Psoas muscle (tissue), 8 donors: ENCODE measurements around the gene SLIT3. TPM values are rescaled to one million over a fixed set of nuclear protein-coding genes. Genes with fewer than 3 reads are reported as not detected.

Experiments used
- ATAC-seq, 4 donors: fragments of 200-7000 bp; cut with Tn5 transposase; one replicate each; pipeline ENCODE4 v1.9.1; 2020; ENCODE audit warnings: moderate library complexity in 3 of 4, mild to moderate bottlenecking in 2 of 4
- DNase-seq, 2 donors: peaks; one replicate each; pipeline ENCODE4 v3.0.0-alpha.2; 2020
- H3K27ac ChIP-seq: fragments of 200-600 bp; one replicate; pipeline ENCODE4 v1.8.0; 2022
- H3K27me3 ChIP-seq, 3 donors: fragments of 200-600 bp in 1 of 3; one replicate each; pipeline versions ENCODE4 v1.6.1 to v1.8.0; 2013 to 2022; ENCODE audit warnings: low read length in 2 of 3, mild to moderate bottlenecking in 2 of 3, moderate library complexity in 1 of 3; ENCODE audit not compliant: insufficient read depth in 3 of 3
- H3K36me3 ChIP-seq, 2 donors: fragments of 200-600 bp in 1 of 2; one replicate each; pipeline versions ENCODE4 v1.6.1 to v1.8.0; 2013 to 2022; ENCODE audit warnings: low read depth in 1 of 2, mild to moderate bottlenecking in 1 of 2, moderate library complexity in 1 of 2; ENCODE audit not compliant: insufficient read depth in 1 of 2
- H3K4me1 ChIP-seq: fragments of 200-600 bp; one replicate; pipeline ENCODE4 v1.8.0; 2022
- H3K4me3 ChIP-seq: fragments of 200-600 bp; one replicate; pipeline ENCODE4 v1.8.0; 2022; ENCODE audit warnings: mild to moderate bottlenecking
- H3K9me3 ChIP-seq: fragments of 200-600 bp; one replicate; pipeline ENCODE4 v1.8.0; 2022
- CTCF ChIP-seq: fragments of 200-600 bp; IDR thresholded peaks from one replicate; pipeline ENCODE4 v1.8.0; 2022; ENCODE audit warnings: antibody characterized with exemption
- WGBS, 3 donors: extraction: QIAGEN DNeasy Blood & Tissue Kit; methylation state at CpG; one replicate each; pipeline versions ENCODE4 v1.1.6 to v1.1.7; 2013; 5-methylcytosine and 5-hydroxymethylcytosine counted together
- intact Hi-C, 2 donors: fragments of 100-400 bp; cut with DNase I; formaldehyde crosslinking; loops; one replicate each; pipeline versions ENCODE4 v1.11.0 to v1.14.2; 2022
- polyA plus RNA-seq, 3 donors: library from polyadenylated mRNA; stranded (reverse); fragments of 200-250 nt; gene quantifications; one replicate each; pipeline ENCODE4 v1.2.3, GENCODE V29; 2013
- total RNA-seq, 4 donors: library from RNA; stranded (reverse); fragmentation: NEBNext Ultra II Directional in 2 of 4; extraction: Animal tissue kit (Norgen Biotek cat#: 25700) in 2 of 4; gene quantifications; one replicate each; pipeline versions ENCODE4 v1.2.1 to v1.2.4, GENCODE V29; 2021 to 2023
- donor health status: healthy with polysubstance abuse.
- donor health status: DM: no; HTN: no; CAD: no; lungs with moderate emphysema.
- donor health status: Bipolar disorder and iron deficiency.
- donor health status: healthy.
- donor health status: DM: yes; HTN: yes; CAD: no.
- donor health status: DM: no; HTN: no; CAD: no.
- donor health status: DM: no; HTN: no; CAD: no.
- donor health status: DM: yes; HTN: yes; CAD: no.

SLIT3 gene
- total and polyA plus RNA-seq, 7 donors: 0.81 to 5.9 (median 2.1) TPM

- DNase-seq (no peak), ATAC-seq (no peak)
- intact Hi-C loops: no loop called here
- 81 to 87% (median 83%) methylated on average over 3 of the region's 3 CpGs for WGBS, 3 donors
- no peaks in the 10 kb centered on the region for H3K36me3 ChIP-seq
- no peak for TF ChIP-seq CTCF
- H3K27ac ChIP-seq: no peak overlapping the region
- no peaks in the 10 kb centered on the region for H3K4me1 ChIP-seq
- H3K4me3 ChIP-seq: no peak overlapping the region
- H3K27me3 ChIP-seq: peaks cover 0 to 2% (median 0%) of the 10 kb centered on the region in 3 donors
- H3K9me3 ChIP-seq: no peaks in the 10 kb centered on the region
Measured at GRCh38 chr5:168899673-168900072, 401.3 kb downstream of the SLIT3 start.

GRCh38 chr5:168899264-168899663, 401.7 kb downstream of the SLIT3 start:
- 63 to 73% (median 69%) methylated on average over 4 of the region's 4 CpGs for WGBS, 3 donors
- H3K27ac ChIP-seq: no peak overlapping the region
- H3K36me3 ChIP-seq: no peaks in the 10 kb centered on the region
- H3K9me3 ChIP-seq: no peaks in the 10 kb centered on the region
- TF ChIP-seq CTCF: no peak
- intact Hi-C loops: no loop called here
- no peaks in the 10 kb centered on the region for H3K4me1 ChIP-seq
- DNase-seq (no peak), ATAC-seq (no peak)
- peaks cover 0 to 2% (median 0%) of the 10 kb centered on the region in 3 donors for H3K27me3 ChIP-seq
- H3K4me3 ChIP-seq: no peak overlapping the region

GRCh38 chr5:168898247-168898911, 402.6 kb downstream of the SLIT3 start:
- intact Hi-C loops: no loop called here
- Histone ChIP-seq H3K27ac (no peak overlapping the region), H3K9me3 (no peaks in the 10 kb centered on the region), H3K36me3 (no peaks in the 10 kb centered on the region), H3K4me3 (no peak overlapping the region), H3K4me1 (no peaks in the 10 kb centered on the region), H3K27me3 (peaks cover 0 to 2% (median 0%) of the 10 kb centered on the region in 3 donors)
- no peak for ATAC-seq
- no peak for DNase-seq
- WGBS, 3 donors: 29 to 36% (median 32%) methylated on average over 7 of the region's 7 CpGs
- no peak for TF ChIP-seq CTCF

- no peak for TF ChIP-seq CTCF
- DNase-seq: no peak
- intact Hi-C loops: no loop called here
- Histone ChIP-seq H3K27ac (no peak overlapping the region), H3K4me3 (no peak overlapping the region), H3K4me1 (no peaks in the 10 kb centered on the region), H3K27me3 (peaks cover 0 to 4% (median 0%) of the 10 kb centered on the region in 3 donors), H3K9me3 (no peaks in the 10 kb centered on the region), H3K36me3 (no peaks in the 10 kb centered on the region)
- ATAC-seq: no peak
- WGBS, 3 donors: 51 to 57% (median 52%) methylated on average over 7 to 8 of the region's 8 CpGs
Measured at GRCh38 chr5:168897387-168898122, 403.4 kb downstream of the SLIT3 start.
